Measurements from ENCODE around the gene ARSH.
"Not testable (repeated sequence)": the region's sequence is repeated elsewhere in the genome, so short reads cannot be mapped to it uniquely, and the experiment has no call there.

Gene ARSH

GRCh38 chrX:3044196-3044595 lies 37.9 kb downstream of the ARSH start:
- Histone ChIP-seq H2AK5ac (ENCODE audit: low read length) (no peak overlapping the region), H3K4me3 (ENCODE audit: low read length) (no peak overlapping the region), H3K27ac (ENCODE audit: low read depth, low read length) (no peak overlapping the region), H3K23ac (ENCODE audit: low read length) (no peak overlapping the region), H4K5ac (ENCODE audit: low read length) (no peak overlapping the region), H4K8ac (ENCODE audit: low read depth, low read length) (no peak overlapping the region), H2BK5ac (ENCODE audit: low read length) (no peak overlapping the region), H3K4me1 (ENCODE audit: control insufficient read depth, low read depth, low read length) (no peaks in the 10 kb centered on the region), H3K4me2 (ENCODE audit: low read length) (no peak overlapping the region), H3K27me3 (ENCODE audit: insufficient read depth, low read length, poor library complexity) (no peaks in the 10 kb centered on the region), H3K79me1 (ENCODE audit: low read length) (no peaks in the 10 kb centered on the region), H3K56ac (ENCODE audit: low read length) (no peak overlapping the region), H2BK15ac (replicated peaks; ENCODE audit: low read depth) (no peak overlapping the region), H3K4ac (ENCODE audit: low read depth, low read length) (no peak overlapping the region), H3K36me3 (ENCODE audit: control insufficient read depth, insufficient read depth, low read length) (no peaks in the 10 kb centered on the region), H2BK120ac (ENCODE audit: low read depth, low read length) (no peak overlapping the region), H3K18ac (ENCODE audit: low read length) (no peak overlapping the region), H3K9ac (ENCODE audit: low read length) (no peak overlapping the region), H3K79me2 (ENCODE audit: control insufficient read depth, insufficient read depth, low read length) (no peaks in the 10 kb centered on the region)
- no peak for DNase-seq
- no CpG with 5 or more reads among the region's 3 CpGs for WGBS (ENCODE audit: extremely low coverage, insufficient coverage, low lambda C conversion rate)

GRCh38 chrX:3044671-3045070 lies 38.3 kb downstream of the ARSH start:
- Histone ChIP-seq H2BK5ac (ENCODE audit: low read length) (no peak overlapping the region), H3K27ac (ENCODE audit: low read depth, low read length) (no peak overlapping the region), H3K79me2 (ENCODE audit: control insufficient read depth, insufficient read depth, low read length) (no peaks in the 10 kb centered on the region), H2BK15ac (replicated peaks; ENCODE audit: low read depth) (no peak overlapping the region), H3K18ac (ENCODE audit: low read length) (no peak overlapping the region), H3K36me3 (ENCODE audit: control insufficient read depth, insufficient read depth, low read length) (no peaks in the 10 kb centered on the region), H3K23ac (ENCODE audit: low read length) (no peak overlapping the region), H3K4me1 (ENCODE audit: control insufficient read depth, low read depth, low read length) (no peaks in the 10 kb centered on the region), H2AK5ac (ENCODE audit: low read length) (no peak overlapping the region), H4K5ac (ENCODE audit: low read length) (no peak overlapping the region), H3K4me3 (ENCODE audit: low read length) (no peak overlapping the region), H3K4ac (ENCODE audit: low read depth, low read length) (no peak overlapping the region), H4K8ac (ENCODE audit: low read depth, low read length) (no peak overlapping the region), H3K79me1 (ENCODE audit: low read length) (no peaks in the 10 kb centered on the region), H3K56ac (ENCODE audit: low read length) (no peak overlapping the region), H3K4me2 (ENCODE audit: low read length) (no peak overlapping the region), H3K27me3 (ENCODE audit: insufficient read depth, low read length, poor library complexity) (no peaks in the 10 kb centered on the region), H3K9ac (ENCODE audit: low read length) (no peak overlapping the region), H2BK120ac (ENCODE audit: low read depth, low read length) (no peak overlapping the region)
- no peak for DNase-seq
- no CpG with 5 or more reads among the region's 6 CpGs for WGBS (ENCODE audit: extremely low coverage, insufficient coverage, low lambda C conversion rate)

GRCh38 chrX:3046253-3047240 lies 40.2 kb downstream of the ARSH start:
- Histone ChIP-seq H3K4me1 (ENCODE audit: control insufficient read depth, low read depth, low read length) (no peaks in the 10 kb centered on the region), H3K79me2 (ENCODE audit: control insufficient read depth, insufficient read depth, low read length) (no peaks in the 10 kb centered on the region), H3K56ac (ENCODE audit: low read length) (no peak overlapping the region), H2BK120ac (ENCODE audit: low read depth, low read length) (no peak overlapping the region), H2AK5ac (ENCODE audit: low read length) (no peak overlapping the region), H3K4ac (ENCODE audit: low read depth, low read length) (no peak overlapping the region), H4K8ac (ENCODE audit: low read depth, low read length) (no peak overlapping the region), H3K23ac (ENCODE audit: low read length) (no peak overlapping the region), H4K5ac (ENCODE audit: low read length) (no peak overlapping the region), H3K36me3 (ENCODE audit: control insufficient read depth, insufficient read depth, low read length) (no peaks in the 10 kb centered on the region), H3K27ac (ENCODE audit: low read depth, low read length) (no peak overlapping the region), H2BK15ac (replicated peaks; ENCODE audit: low read depth) (no peak overlapping the region), H3K79me1 (ENCODE audit: low read length) (no peaks in the 10 kb centered on the region), H3K9ac (ENCODE audit: low read length) (no peak overlapping the region), H3K18ac (ENCODE audit: low read length) (no peak overlapping the region), H3K27me3 (ENCODE audit: insufficient read depth, low read length, poor library complexity) (no peaks in the 10 kb centered on the region), H3K4me3 (ENCODE audit: low read length) (no peak overlapping the region), H2BK5ac (ENCODE audit: low read length) (no peak overlapping the region), H3K4me2 (ENCODE audit: low read length) (no peak overlapping the region)
- WGBS (ENCODE audit: extremely low coverage, insufficient coverage, low lambda C conversion rate): no CpG with 5 or more reads among the region's 10 CpGs
- no peak for DNase-seq

GRCh38 chrX:3050523-3051175 lies 44.3 kb downstream of the ARSH start:
- H3K9ac ChIP-seq (ENCODE audit: low read length): not testable (repeated sequence)

GRCh38 chrX:3052860-3053259 lies 46.5 kb downstream of the ARSH start:
- Histone ChIP-seq H3K18ac (ENCODE audit: low read length) (no peak overlapping the region), H3K4me1 (ENCODE audit: control insufficient read depth, low read depth, low read length) (no peaks in the 10 kb centered on the region), H3K4me2 (ENCODE audit: low read length) (no peak overlapping the region), H2AK5ac (ENCODE audit: low read length) (no peak overlapping the region), H2BK5ac (ENCODE audit: low read length) (no peak overlapping the region), H3K23ac (ENCODE audit: low read length) (no peak overlapping the region), H4K8ac (ENCODE audit: low read depth, low read length) (no peak overlapping the region), H4K5ac (ENCODE audit: low read length) (no peak overlapping the region), H3K56ac (ENCODE audit: low read length) (no peak overlapping the region), H3K27ac (ENCODE audit: low read depth, low read length) (no peak overlapping the region), H3K79me1 (ENCODE audit: low read length) (no peaks in the 10 kb centered on the region), H3K4ac (ENCODE audit: low read depth, low read length) (no peak overlapping the region), H2BK120ac (ENCODE audit: low read depth, low read length) (no peak overlapping the region), H3K79me2 (ENCODE audit: control insufficient read depth, insufficient read depth, low read length) (no peaks in the 10 kb centered on the region), H3K4me3 (ENCODE audit: low read length) (no peak overlapping the region), H3K9ac (ENCODE audit: low read length) (no peak overlapping the region), H2BK15ac (replicated peaks; ENCODE audit: low read depth) (no peak overlapping the region), H3K27me3 (ENCODE audit: insufficient read depth, low read length, poor library complexity) (no peaks in the 10 kb centered on the region), H3K36me3 (ENCODE audit: control insufficient read depth, insufficient read depth, low read length) (no peaks in the 10 kb centered on the region)
- DNase-seq: no peak
- WGBS (ENCODE audit: extremely low coverage, insufficient coverage, low lambda C conversion rate): no CpG with 5 or more reads among the region's 3 CpGs

More at GRCh38 chrX:3050523-3051175, 44.3 kb downstream of the ARSH start:
- H3K4ac ChIP-seq (ENCODE audit: low read depth, low read length); H4K8ac ChIP-seq (ENCODE audit: low read depth, low read length); H2BK15ac ChIP-seq (replicated peaks; ENCODE audit: low read depth); H3K27ac ChIP-seq (ENCODE audit: low read depth, low read length); H3K4me1 ChIP-seq (ENCODE audit: control insufficient read depth, low read depth, low read length); H2BK120ac ChIP-seq (ENCODE audit: low read depth, low read length); H3K23ac ChIP-seq (ENCODE audit: low read length); H3K27me3 ChIP-seq (ENCODE audit: insufficient read depth, low read length, poor library complexity); H2BK5ac ChIP-seq (ENCODE audit: low read length); H3K56ac ChIP-seq (ENCODE audit: low read length); H3K4me3 ChIP-seq (ENCODE audit: low read length); H3K79me1 ChIP-seq (ENCODE audit: low read length); H3K4me2 ChIP-seq (ENCODE audit: low read length); H3K36me3 ChIP-seq (ENCODE audit: control insufficient read depth, insufficient read depth, low read length); H3K18ac ChIP-seq (ENCODE audit: low read length); H4K5ac ChIP-seq (ENCODE audit: low read length); H3K79me2 ChIP-seq (ENCODE audit: control insufficient read depth, insufficient read depth, low read length); H2AK5ac ChIP-seq (ENCODE audit: low read length); DNase-seq: not testable (repeated sequence)
- no CpG with 5 or more reads among the region's 11 CpGs for WGBS (ENCODE audit: extremely low coverage, insufficient coverage, low lambda C conversion rate)

Data from mesendoderm (in vitro differentiated cells).